GM21526 (cell line): ENCODE data around the gene BDKRB1.

Experiments
- ATAC-seq: cut with Tn5 transposase; IDR thresholded peaks from one replicate; pipeline ENCODE4 v1.9.1; 2021; ENCODE audit warnings: moderate library complexity; ENCODE audit not compliant: unreplicated experiment, low FRiP score

BDKRB1 gene

DNA sequence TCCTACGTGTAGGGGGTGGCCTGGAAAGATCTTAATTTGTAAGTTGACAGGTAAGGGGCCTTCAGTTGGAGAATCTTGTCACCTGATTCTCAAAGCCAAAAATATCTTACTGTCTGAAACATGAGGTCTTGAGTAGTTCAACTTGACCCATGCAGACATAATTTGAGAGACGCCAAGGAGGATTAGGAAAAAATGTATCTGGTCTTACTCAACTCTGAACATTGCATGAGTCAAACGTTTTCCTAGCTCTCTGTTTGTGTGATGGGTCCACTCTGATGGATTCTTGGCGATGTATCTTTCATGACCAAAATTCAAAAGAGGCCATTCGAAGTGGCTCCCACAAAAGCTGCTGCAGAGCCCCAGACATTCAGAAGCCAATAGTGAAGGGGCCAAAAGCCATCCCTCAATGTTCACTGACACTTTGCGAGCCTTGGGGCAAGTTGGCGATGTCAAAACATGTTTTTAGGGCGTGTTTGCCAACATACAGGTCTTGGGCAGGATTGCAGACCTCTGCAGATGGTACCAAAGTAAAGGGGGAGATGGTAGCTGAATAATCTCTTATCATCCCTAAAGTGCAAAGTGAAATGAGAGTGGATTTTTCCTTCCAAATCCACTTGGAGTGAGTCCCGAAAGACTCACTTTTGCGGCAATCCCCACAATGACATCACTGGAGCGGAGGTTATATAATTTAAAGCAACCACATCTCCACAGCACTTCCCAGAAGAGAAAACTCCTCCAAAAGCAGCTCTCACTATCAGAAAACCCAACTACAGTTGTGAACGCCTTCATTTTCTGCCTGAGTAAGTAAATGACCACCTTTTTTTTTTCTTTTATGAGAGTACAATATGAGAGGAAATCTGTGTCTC is at the start of gene BDKRB1:
TSS of gene BDKRB1 (plus strand) at position 710 of the 866 bp plus-strand sequence. CDS start 7,473 bp downstream, outside the sequence.
- no peak for ATAC-seq

DNA sequence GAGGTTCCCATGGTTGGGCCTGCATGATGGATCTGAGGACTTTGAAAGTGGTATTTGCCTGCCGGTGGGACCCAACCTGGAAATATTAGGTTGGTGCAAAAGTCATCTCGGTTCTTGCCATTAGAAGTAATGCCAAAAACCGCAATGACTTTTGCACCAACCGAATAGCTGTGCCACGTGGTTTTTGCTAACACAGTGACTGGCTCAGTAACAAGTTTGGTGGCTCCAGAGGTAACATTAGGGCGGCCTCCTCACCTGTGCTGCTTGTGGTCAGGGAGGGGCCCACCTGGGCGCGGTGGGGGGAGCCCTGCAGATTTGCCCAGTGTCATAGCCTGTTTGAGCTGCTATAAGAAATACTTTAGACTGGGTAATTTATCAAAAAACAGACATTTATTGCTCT is 49.5 kb upstream of the BDKRB1 start:
- no peak for ATAC-seq

DNA sequence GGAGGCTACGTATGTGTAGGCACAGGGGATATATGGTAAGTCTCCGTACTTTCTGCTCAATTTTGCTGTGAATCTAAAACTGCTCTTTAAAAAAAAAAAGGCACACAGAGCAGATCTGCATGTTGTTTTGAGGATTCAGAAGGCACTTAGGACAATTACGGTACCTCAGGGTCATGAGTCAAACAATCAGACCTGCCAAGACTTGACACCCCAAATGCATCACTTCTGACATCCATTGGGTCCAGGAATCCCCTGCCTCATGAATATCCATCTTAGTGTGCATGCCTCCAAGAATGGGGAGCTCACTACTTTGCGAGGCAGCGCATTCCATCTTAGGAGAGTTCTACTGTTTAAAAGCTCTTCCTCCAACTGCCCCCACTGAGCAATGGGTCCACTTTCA is 48.3 kb upstream of the BDKRB1 start:
- ATAC-seq, result no peak

DNA sequence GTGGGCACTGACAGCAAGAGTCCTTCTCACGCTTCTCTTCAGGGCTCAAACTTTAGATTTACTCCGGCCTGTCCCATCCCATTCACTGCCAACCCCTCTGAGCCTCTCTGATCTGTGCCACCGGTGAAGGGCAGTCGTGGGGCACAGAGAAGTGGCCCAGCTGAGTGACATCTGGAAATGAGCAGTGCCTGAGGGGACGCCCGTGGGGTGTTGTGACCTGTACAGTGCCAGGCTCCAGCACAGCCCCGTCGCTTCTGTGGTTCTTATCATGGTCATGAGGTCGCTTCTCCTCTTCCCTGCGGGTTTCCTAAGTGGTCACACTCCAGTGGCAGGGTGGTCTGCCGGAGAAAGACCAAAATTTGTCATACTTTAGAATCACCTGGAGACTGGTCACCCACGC is 47.3 kb upstream of the BDKRB1 start:
- ATAC-seq, result no peak

DNA sequence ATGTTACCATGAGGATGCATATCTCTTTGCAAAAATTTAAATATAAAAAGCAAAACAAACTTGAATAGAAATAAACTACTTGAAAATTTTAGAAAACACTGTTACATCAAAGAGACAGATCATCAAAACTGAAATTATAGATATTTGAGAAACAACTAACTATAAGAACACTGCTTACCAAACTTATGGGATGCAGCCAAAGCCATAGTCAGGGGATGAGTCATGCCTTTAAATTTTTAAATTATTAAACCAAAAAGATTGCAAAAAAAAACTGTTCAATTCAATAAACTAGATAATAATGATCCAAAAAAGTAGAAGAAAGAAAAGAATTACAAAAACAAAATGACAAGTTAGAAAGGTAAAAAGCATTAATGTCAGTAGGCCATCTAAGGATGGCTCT is 43.9 kb upstream of the BDKRB1 start:
- ATAC-seq, result no peak

DNA sequence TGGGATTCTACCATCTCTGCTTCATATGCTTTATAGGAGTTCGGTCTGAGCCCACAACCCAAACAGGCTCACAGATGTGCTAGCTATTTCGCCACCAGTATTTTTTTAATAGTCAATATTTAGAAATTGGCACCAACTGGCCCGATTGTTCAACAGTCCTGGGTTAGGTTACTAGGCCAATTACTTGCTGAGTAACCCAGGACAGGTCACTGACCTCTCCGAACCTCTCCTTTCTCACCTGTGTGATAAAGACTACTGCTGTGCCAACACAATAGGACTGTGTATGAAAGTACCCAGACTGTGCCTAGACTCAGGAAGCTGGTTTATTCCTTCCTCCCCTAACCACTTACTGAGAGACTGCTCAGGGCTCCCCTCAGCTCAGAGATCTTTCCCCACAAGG is 43.1 kb upstream of the BDKRB1 start:
- no peak for ATAC-seq

DNA sequence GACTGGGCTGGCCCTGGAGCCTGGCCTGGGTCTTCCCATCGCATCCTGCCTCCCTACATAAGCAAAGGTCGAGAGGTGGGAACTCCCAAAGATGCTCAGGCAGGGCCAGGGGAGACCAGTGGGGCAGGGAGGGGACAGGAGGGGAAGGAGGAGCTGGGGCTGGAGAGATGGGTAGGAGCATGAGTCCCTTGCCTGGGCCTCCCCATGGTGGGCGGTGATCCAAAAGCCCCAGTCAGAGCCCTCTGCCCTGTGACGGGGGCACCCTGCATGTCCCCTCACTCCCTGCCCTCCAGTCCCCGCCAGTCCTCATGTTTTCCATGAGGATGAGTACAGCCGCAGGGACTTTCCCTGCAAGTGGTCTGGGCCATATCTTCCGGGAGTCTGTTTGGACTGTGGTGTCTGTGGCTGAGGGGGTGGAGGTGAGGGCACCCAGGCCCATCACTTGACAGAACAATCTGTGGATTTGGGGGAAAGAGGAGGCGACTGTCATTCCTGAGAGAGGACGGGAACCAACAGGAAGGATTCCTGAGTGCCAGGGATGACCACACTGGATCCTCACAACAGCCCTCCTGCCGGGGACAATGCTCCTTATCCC is 42.0 kb upstream of the BDKRB1 start:
- ATAC-seq, result no peak

DNA sequence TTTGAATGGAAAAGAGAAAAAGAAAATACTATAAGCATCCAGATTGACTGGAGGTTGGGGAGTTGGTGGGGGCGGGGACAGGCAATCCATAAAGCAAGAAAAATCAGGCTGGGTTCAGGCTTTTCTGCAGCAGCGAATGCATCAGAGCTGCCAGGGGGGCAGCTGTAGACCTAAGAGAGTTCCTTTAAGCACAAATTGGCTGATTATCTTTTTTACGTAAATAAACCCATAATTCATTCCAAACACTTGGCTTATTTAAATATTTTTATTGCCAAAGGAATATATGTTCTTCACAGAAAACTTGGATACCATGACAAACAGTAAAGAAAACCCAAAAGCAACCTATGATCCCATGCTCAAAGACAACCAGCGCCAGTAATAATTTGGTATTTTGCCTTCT is 41.2 kb upstream of the BDKRB1 start:
- ATAC-seq, result no peak

DNA sequence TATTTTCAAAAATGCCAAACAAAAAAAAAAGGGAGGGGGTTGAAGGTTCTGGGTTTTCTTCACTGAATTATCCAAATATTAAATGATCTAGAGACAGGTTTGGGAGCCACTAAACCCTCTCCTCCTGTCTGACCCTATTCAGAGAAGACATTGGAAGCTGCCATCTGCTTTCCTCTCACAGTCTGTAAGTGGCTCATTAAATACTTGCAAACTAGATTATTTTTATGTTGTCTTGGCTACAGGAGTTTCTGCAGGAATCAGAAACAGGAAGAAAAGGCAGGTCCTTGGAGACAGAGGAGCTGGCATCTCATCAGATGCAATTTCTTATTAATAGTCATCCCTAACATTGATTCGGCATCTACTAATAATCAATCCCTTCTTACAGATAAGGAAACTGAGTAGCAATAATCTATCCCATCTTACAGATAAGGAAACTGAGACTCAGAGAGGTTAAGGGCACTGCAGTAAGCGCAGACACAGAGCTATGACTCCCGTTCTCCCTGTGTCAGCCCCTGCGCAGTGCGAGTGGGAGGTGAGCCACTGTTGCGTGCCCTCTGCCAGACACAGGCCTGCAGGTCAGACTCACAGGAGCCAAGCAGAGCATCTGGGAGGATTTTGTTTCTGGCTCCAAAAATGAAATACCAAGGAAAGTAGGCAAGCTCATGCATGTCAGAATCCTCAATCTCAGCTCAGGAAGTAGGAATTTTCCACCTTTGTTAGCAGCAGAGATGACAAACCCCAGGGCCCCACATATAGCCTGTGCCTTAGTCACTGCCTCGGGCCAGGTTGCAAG is 40.4 kb upstream of the BDKRB1 start:
- ATAC-seq, result no peak

DNA sequence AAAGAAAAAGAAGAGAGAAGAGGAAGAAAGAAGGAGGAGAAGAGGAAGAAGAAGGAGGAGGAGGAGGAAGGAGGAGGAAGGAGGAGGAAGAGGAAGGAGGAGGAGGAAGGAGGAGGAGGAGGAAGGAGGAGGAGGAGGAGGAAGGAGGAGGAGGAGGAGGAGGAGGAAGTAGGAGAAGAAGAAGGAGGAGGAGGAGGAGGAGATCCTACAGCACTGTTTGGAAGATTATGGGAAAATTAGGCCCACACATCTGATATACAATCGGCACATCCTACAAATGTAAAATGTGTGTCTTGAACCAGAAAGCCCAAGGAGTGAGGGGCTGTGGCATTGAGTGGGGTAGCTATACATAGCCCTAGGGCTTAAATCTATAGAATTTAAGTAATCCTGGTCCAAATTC is 39.4 kb upstream of the BDKRB1 start:
- no peak for ATAC-seq

DNA sequence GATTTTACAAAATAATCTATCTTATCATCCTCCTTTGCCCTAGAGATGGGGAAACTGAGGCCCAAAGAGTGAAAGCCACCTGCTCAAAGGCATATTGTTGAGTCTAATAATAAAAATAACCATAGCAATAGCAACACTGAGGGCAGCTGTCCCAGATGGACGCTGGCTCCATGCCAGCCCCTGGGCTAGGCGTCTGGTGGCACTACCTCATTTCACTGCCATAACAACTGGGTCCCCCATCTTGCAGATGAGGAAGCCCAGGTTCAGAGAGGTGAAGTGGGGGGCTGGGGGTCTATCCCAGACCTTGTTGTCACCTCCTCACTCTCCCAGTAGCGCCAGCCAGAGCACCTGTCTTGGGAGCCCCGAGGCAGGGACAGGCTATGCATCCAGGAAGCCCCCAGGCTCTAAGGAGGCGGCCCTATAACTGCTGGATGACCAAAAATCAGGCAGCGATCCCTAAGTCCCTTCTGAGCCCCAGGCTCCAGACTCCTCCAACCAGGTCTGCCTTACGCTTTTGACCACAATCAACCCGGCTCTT is 38.6 kb upstream of the BDKRB1 start:
- no peak for ATAC-seq

DNA sequence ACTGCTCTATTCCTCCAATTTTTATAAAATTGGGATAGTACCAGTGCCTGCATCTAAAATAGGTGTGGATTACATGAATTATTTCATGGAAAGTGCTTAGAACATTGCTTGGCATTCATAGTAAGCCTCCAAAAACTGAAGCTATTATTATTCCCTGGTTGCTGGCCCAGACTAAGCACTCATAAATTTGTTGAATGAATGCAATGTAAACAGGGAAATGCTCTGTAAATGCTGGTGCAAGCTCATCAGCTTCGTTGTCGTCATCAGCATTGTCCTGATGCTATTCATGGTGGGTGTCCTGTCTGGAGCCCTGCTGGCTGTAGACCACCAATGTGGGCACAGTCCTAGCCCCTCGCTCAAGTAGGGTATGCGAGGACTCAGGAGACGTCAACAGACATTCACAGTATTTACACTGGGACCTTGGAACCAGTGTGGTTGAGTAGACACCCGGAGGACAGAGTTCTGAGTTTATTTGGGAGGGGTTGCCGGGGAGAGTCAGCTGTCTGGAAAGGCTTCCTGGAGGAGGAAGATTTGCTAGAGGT is 34.8 kb upstream of the BDKRB1 start:
- no peak for ATAC-seq

DNA sequence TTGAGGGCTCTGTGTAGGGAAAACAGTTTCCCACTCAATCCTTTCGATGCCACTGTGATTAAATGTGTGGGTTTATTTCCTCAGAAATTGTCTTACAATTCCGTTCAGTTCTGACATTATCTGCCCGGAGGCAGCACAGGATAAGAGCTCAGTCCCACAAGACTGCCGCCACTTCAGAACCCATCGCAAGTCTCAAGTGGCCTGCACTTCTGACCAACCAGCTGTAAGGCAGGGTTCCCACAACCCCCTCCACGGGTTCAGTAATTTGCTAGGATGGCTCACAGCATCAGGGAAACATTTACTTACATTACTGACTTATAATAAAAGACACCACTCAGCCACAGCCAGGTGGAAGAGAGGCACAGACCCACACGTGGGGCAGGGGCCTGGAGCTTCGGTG is 34.2 kb upstream of the BDKRB1 start:
- ATAC-seq, result no peak

DNA sequence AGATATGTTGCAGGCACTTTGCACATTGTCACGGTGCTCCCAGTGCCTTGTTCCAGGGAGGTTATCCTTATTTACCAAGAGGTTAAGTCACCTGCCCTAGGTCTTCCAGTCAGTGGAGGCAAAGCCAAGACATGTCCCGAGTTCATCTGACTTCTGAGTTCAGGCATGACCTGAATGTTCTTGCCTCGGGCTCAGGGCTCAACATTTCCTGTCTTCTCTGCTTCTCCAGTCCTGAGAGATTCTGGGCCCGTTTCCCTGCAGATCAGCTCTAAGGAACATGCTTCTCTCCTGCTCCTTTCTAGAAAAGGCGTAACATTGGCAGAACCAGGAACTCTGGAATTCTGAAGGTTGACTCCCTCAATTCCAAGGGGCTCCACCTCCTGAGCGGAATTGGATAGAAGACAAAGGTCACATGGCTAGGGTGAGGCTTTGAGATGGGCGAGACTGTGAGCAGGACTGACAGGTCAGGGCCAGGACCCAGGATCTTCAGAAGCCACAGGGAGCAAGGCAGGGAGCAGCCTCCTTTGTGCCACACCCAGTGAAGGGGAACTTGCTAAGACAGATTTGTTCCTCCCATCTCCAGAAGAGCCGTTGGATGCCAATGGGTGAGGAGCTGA is 31.4 kb upstream of the BDKRB1 start:
- no peak for ATAC-seq

DNA sequence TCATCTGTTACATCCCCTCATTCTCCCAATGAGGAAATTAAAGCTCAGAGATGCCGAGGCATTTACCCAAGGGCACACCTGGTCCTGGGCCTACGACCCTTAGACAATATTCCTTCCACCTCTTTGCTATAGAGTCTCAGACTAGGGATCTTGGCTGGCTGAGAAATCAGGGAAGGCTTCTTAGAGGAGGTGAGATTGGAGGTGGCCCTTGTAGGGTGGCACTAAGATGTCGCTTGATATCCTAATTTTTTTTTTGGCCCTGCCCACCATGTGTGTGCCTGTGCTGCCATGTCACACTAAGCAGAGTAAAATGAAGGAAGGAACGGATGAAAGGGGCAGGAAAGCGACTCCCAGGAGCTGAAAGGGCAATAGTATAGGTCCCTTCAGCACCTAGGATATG is 30.8 kb upstream of the BDKRB1 start:
- no peak for ATAC-seq

DNA sequence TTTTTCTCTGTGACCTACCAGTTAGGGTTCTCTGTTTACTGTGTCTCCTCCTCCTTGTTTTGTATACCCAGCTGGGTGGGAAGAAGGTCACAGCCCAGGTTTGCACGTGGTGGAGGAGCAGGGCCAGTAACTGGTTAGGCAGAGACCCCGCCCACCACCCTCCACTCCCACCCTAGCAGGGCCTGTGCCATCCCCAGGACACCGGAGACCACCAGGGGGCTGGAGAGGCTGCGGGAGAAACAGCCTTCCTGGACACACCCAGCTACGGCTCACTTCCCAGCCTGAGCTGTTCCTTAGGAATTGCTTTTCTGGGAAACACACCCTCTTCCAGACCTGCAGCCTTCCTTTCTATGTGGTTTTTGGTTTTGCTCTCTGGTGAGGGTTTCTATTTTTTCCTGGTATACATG is 30.3 kb upstream of the BDKRB1 start:
- no peak for ATAC-seq

DNA sequence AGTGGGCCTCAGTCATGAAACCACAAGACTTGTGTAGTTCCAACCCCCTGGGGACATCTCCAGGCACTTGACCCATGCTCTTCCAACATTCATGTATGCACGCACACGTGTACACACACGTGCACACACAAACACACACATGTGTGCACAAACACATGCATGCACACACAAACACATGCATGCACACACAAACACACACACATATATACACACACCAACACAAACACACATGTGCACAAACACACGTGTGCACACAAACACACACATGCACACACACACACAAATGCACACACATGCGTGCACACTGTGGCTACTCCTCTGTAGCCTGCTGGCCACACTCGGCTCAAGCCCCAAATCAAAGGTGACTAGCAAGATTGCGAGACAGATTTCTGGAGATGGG is 28.6 kb upstream of the BDKRB1 start:
- ATAC-seq, result no peak

DNA sequence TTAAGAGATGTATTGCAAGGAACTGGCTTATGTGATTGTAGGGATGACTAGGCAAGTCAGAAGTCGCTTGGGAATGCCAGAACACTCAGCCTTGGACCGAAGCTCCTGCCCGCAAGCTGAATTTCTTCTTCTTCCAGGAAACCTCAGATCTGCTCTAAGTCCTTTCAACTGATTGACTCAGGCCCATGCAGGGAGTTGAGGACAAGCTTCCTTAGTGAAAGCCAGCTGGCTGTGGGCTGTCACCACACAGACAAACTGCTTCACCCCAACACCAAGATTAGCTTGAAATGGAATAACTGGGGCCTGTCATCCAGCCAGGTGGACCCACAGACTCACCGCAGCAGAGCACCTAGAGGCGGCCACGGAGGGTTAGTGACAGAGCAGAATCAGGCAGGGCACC is 26.7 kb upstream of the BDKRB1 start:
- ATAC-seq, result no peak

DNA sequence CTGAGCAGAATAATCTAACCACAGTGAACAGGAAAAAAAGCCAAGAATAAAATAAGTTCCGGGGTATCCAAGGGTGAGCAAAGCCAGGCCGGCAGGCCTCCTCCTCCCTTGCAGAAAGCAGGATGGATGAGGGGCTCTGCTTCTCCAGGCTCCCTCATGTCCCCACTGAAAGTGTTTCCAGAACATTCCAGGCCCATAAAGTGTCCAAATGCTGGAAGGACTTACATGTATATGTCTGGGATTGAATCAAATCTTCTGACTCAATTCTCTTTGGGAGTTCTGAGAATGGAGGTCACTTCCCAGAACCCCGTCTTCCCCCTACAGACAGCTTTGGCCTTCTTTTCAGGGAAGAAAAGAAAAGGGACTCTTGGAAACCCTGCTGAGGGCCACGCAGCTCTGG is 25.0 kb upstream of the BDKRB1 start:
- ATAC-seq, result no peak

DNA sequence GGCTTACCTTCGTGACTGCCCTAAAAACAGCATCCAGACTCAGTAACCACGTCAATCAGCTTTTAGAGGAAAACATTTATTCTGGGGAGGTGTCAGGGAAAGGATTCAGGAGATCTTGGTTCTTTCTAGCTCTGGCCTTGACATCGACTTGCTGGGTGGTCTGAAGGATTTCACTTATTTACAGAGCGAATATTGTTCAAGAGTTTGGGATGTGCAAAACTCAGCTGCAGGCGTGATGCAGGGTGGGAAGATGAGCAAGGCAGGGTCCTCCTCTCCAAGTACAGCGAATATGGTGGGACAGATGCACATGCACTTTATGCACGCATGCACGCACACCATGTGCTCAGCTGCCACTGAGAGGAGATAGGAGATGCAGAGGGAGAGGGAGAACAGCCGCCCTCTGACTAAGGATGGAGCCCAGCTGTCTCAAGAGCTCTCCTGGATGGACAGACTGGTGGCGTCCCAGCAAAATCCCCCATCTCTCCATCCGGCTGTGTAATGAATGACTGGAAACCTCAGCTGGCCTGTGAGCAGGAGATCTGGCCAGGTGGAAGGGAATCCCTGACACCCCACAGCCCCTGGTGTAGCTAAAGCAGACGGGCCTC is 24.4 kb upstream of the BDKRB1 start:
- no peak for ATAC-seq
